ENCODE data around the gene NHLRC4. TPM values are rescaled to one million over a fixed set of nuclear protein-coding genes. Genes with fewer than 3 reads are reported as not detected.

NHLRC4 gene
- total and polyA plus RNA-seq, 2 of the 13 experiments (the other 11 are each of a cell fraction or from before 2014, with no cell fraction given): 0.40 to 0.59 TPM

DNA sequence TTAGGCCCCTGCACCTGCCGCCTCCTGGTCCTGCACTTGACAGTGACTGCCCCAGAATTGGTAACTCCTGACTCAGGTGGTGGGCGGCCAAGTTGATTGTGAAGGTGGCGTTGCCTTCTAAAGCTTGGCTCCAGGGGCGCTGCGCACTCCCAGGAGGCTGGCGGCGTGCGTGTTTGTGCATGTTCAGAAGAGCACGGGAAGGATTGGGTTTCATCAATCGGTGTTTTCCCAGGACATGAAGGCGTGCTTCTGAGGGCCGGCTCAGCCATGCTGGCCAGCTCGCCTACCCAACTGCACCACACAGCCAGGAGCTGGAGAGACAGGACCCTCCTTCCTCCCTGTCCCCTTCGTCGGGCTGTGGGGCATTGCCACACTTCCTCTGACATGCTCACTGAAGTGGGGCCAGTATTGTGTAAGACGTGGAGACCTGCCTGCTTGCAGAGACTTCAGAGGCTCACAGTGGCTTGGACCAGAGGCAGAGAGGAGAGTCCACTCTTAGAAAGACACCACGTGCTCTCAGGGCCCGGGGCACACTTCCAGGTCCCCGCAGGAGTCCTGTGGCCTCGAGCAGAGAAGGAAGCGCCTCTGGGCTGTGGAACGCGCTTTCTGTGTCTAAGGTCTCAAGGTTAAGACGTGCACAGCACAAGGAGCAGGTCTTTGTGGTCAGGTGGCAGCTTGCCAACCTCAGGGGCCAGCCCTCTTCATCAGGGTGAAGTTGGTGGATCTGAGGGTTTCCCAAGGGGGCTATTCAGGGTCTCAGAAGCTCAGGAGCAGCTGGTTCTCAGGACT is 25.9 kb downstream of the NHLRC4 start (continued):
- TF ChIP-seq, protein P1, sequence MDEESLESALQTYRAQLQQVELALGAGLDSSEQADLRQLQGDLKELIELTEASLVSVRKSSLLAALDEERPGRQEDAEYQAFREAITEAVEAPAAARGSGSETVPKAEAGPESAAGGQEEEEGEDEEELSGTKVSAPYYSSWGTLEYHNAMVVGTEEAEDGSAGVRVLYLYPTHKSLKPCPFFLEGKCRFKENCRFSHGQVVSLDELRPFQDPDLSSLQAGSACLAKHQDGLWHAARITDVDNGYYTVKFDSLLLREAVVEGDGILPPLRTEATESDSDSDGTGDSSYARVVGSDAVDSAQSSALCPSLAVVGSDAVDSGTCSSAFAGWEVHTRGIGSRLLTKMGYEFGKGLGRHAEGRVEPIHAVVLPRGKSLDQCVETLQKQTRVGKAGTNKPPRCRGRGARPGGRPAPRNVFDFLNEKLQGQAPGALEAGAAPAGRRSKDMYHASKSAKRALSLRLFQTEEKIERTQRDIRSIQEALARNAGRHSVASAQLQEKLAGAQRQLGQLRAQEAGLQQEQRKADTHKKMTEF (CRISPR knock-in tag; IDR thresholded peaks at IDR 0.05): peak; percentile 63; the same call in 1 of the 2 replicates
- TF ChIP-seq ZNF883 (CRISPR knock-in tag; IDR thresholded peaks at IDR 0.05; ENCODE audit: not compliant biosample characterization) (peak; percentile 81), ZNF251 (CRISPR knock-in tag; IDR thresholded peaks at IDR 0.05) (no peak), ZMYM2 (CRISPR knock-in tag; IDR thresholded peaks at IDR 0.05) (peak; percentile 45; the same call in 1 of the 2 replicates), GATAD2A (CRISPR knock-in tag; IDR thresholded peaks at IDR 0.05) (peak; percentile 73), ZSCAN25 (CRISPR knock-in tag; IDR thresholded peaks at IDR 0.05) (no peak), MYNN (CRISPR knock-in tag; IDR thresholded peaks at IDR 0.05; ENCODE audit: low read depth) (peak; percentile 92; the same call in 1 of the 2 replicates), ZNF878 (CRISPR knock-in tag; IDR thresholded peaks at IDR 0.05) (no peak), ZNF501 (CRISPR knock-in tag; IDR thresholded peaks at IDR 0.05) (0 out of 2 replicates have a peak, but pooled peaks have one; percentile 19), HES4 (CRISPR knock-in tag; IDR thresholded peaks at IDR 0.05; ENCODE audit: borderline replicate concordance) (peak; percentile 44; the same call in 1 of the 2 replicates), KAT2B (IDR thresholded peaks at IDR 0.05; ENCODE audit: borderline replicate concordance, low read depth, low read length) (no peak), CBX5 (CRISPR knock-in tag; IDR thresholded peaks at IDR 0.05; ENCODE audit: borderline replicate concordance) (peak; percentile 25; the same call in 1 of the 2 replicates), ZSCAN9 (CRISPR knock-in tag; IDR thresholded peaks at IDR 0.05; ENCODE audit: borderline replicate concordance) (peak; percentile 67; the same call in 1 of the 2 replicates), ZFP37 (CRISPR knock-in tag; IDR thresholded peaks at IDR 0.05; ENCODE audit: borderline replicate concordance) (peak; percentile 38; the same call in 1 of the 2 replicates), IKZF1 (IDR thresholded peaks at IDR 0.05) (no peak)
- TF ChIP-seq, protein P2, sequence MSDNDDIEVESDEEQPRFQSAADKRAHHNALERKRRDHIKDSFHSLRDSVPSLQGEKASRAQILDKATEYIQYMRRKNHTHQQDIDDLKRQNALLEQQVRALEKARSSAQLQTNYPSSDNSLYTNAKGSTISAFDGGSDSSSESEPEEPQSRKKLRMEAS (IDR thresholded peaks at IDR 0.05): peak; percentile 93
- TF ChIP-seq, protein P3, sequence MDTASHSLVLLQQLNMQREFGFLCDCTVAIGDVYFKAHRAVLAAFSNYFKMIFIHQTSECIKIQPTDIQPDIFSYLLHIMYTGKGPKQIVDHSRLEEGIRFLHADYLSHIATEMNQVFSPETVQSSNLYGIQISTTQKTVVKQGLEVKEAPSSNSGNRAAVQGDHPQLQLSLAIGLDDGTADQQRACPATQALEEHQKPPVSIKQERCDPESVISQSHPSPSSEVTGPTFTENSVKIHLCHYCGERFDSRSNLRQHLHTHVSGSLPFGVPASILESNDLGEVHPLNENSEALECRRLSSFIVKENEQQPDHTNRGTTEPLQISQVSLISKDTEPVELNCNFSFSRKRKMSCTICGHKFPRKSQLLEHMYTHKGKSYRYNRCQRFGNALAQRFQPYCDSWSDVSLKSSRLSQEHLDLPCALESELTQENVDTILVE (CRISPR knock-in tag; IDR thresholded peaks at IDR 0.05): 0 out of 2 replicates have a peak, but pooled peaks have one; percentile 43
- TF ChIP-seq, protein P4, sequence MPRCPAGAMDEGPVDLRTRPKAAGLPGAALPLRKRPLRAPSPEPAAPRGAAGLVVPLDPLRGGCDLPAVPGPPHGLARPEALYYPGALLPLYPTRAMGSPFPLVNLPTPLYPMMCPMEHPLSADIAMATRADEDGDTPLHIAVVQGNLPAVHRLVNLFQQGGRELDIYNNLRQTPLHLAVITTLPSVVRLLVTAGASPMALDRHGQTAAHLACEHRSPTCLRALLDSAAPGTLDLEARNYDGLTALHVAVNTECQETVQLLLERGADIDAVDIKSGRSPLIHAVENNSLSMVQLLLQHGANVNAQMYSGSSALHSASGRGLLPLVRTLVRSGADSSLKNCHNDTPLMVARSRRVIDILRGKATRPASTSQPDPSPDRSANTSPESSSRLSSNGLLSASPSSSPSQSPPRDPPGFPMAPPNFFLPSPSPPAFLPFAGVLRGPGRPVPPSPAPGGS (CRISPR knock-in tag; IDR thresholded peaks at IDR 0.05): 0 out of 2 replicates have a peak, but pooled peaks have one; percentile 53
- TF ChIP-seq, protein P5, sequence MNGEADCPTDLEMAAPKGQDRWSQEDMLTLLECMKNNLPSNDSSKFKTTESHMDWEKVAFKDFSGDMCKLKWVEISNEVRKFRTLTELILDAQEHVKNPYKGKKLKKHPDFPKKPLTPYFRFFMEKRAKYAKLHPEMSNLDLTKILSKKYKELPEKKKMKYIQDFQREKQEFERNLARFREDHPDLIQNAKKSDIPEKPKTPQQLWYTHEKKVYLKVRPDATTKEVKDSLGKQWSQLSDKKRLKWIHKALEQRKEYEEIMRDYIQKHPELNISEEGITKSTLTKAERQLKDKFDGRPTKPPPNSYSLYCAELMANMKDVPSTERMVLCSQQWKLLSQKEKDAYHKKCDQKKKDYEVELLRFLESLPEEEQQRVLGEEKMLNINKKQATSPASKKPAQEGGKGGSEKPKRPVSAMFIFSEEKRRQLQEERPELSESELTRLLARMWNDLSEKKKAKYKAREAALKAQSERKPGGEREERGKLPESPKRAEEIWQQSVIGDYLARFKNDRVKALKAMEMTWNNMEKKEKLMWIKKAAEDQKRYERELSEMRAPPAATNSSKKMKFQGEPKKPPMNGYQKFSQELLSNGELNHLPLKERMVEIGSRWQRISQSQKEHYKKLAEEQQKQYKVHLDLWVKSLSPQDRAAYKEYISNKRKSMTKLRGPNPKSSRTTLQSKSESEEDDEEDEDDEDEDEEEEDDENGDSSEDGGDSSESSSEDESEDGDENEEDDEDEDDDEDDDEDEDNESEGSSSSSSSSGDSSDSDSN (CRISPR knock-in tag; IDR thresholded peaks at IDR 0.05): peak; percentile 40
- TF ChIP-seq, protein P6, sequence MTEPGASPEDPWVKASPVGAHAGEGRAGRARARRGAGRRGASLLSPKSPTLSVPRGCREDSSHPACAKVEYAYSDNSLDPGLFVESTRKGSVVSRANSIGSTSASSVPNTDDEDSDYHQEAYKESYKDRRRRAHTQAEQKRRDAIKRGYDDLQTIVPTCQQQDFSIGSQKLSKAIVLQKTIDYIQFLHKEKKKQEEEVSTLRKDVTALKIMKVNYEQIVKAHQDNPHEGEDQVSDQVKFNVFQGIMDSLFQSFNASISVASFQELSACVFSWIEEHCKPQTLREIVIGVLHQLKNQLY (CRISPR knock-in tag; IDR thresholded peaks at IDR 0.05): peak; percentile 23; the same call in 1 of the 2 replicates
- TF ChIP-seq, protein P7, sequence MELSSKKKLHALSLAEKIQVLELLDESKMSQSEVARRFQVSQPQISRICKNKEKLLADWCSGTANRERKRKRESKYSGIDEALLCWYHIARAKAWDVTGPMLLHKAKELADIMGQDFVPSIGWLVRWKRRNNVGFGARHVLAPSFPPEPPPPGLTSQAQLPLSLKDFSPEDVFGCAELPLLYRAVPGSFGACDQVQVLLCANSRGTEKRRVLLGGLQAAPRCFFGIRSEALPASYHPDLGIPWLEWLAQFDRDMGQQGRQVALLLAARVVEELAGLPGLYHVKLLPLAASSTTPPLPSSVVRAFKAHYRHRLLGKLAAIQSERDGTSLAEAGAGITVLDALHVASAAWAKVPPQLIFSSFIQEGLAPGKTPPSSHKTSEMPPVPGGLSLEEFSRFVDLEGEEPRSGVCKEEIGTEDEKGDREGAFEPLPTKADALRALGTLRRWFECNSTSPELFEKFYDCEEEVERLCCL (CRISPR knock-in tag; IDR thresholded peaks at IDR 0.05; ENCODE audit: borderline replicate concordance): no peak
